ENCODE data around the gene ZNF189. TPM values are rescaled to one million over a fixed set of nuclear protein-coding genes. Genes with fewer than 3 reads are reported as not detected.
A peak's percentile ranks its signal among the peaks of the same experiment; 100 is the strongest.

ZNF189 gene
- total RNA-seq, result 11.7 and 12.7 TPM in 2 replicates

- Mint-ChIP-seq H3K4me1 (peaks cover 44% of the 10 kb centered on the region), H3K27ac (peak within 1 kb of the TSS; percentile 98), H3K27me3 (no peaks in the 10 kb centered on the region)
These were observed at the start of gene ZNF189, which contains the start of gene MRPL50 for GRCh38 chr9:101398068-101398929. ZNF189 (plus strand) TSS chr9:101398851; CDS start chr9:101399157, 306 bp downstream. MRPL50 (minus strand) TSS chr9:101398618; CDS start chr9:101398592, 26 bp downstream.

GRCh38 chr9:101350285-101350684, 48.4 kb upstream of the ZNF189 start:
- Mint-ChIP-seq H3K4me1 (no peaks in the 10 kb centered on the region), H3K4me3 (no peak overlapping the region), H3K36me3 (ENCODE audit: low read depth) (no peaks in the 10 kb centered on the region), H3K27ac (no peak overlapping the region), H3K27me3 (peaks cover 2% of the 10 kb centered on the region), H3K9me3 (no peaks in the 10 kb centered on the region)
- intact Hi-C loops (cut with micrococcal nuclease), result no loop called here
- no peak for DNase-seq

More at GRCh38 chr9:101398068-101398929, at the start of gene ZNF189, which contains the start of gene MRPL50:
- DNase-seq, result peak; percentile 98
- H3K9me3 Mint-ChIP-seq, result peaks cover 35% of the 10 kb centered on the region
- peak within 1 kb of the TSS; percentile 94 for H3K4me3 Mint-ChIP-seq
- intact Hi-C loops (cut with micrococcal nuclease), result loop anchor here (1.0 to 2.0 kb wide), 3 partner anchors 135 to 1299 kb away; partner anchors contain the start of genes ERP44, INVS, RNF20 and TEX10
- peaks cover 80% of the 10 kb centered on the region for H3K36me3 Mint-ChIP-seq (ENCODE audit: low read depth)

GRCh38 chr9:101352892-101353463, 45.7 kb upstream of the ZNF189 start:
- no peak for DNase-seq
- Mint-ChIP-seq H3K4me3 (no peak overlapping the region), H3K27ac (no peak overlapping the region), H3K27me3 (peaks cover 2% of the 10 kb centered on the region), H3K9me3 (no peaks in the 10 kb centered on the region), H3K4me1 (no peaks in the 10 kb centered on the region), H3K36me3 (ENCODE audit: low read depth) (no peaks in the 10 kb centered on the region)
- intact Hi-C loops (cut with micrococcal nuclease), result no loop called here

- Mint-ChIP-seq H3K36me3 (ENCODE audit: low read depth) (no peaks in the 10 kb centered on the region), H3K27ac (no peak overlapping the region), H3K4me3 (no peak overlapping the region), H3K4me1 (no peaks in the 10 kb centered on the region), H3K27me3 (peaks cover 2% of the 10 kb centered on the region), H3K9me3 (no peaks in the 10 kb centered on the region)
- intact Hi-C loops (cut with micrococcal nuclease), result no loop called here
- no peak for DNase-seq
These were observed 45.0 kb upstream of the ZNF189 start for GRCh38 chr9:101353683-101354082.

- intact Hi-C loops (cut with micrococcal nuclease), result no loop called here
- H3K36me3 Mint-ChIP-seq (ENCODE audit: low read depth), result no peaks in the 10 kb centered on the region
- H3K27me3 Mint-ChIP-seq, result no peaks in the 10 kb centered on the region
- H3K27ac Mint-ChIP-seq, result no peak overlapping the region
- H3K4me1 Mint-ChIP-seq, result no peaks in the 10 kb centered on the region
- no peak overlapping the region for H3K4me3 Mint-ChIP-seq
- no peaks in the 10 kb centered on the region for H3K9me3 Mint-ChIP-seq
- no peak for DNase-seq
These were observed 44.4 kb upstream of the ZNF189 start for GRCh38 chr9:101354143-101354764.

GRCh38 chr9:101354765-101355708, 43.6 kb upstream of the ZNF189 start:
- no peak overlapping the region for H3K27ac Mint-ChIP-seq

GRCh38 chr9:101356619-101357018, 42.0 kb upstream of the ZNF189 start:
- no peak overlapping the region for H3K4me3 Mint-ChIP-seq
- intact Hi-C loops (cut with micrococcal nuclease), result no loop called here
- DNase-seq, result no peak

More at GRCh38 chr9:101354765-101355708, 43.6 kb upstream of the ZNF189 start:
- no peaks in the 10 kb centered on the region for H3K4me1 Mint-ChIP-seq
- no peaks in the 10 kb centered on the region for H3K27me3 Mint-ChIP-seq
- no peak overlapping the region for H3K4me3 Mint-ChIP-seq
- H3K36me3 Mint-ChIP-seq (ENCODE audit: low read depth), result no peaks in the 10 kb centered on the region
- no peak for DNase-seq
- no peaks in the 10 kb centered on the region for H3K9me3 Mint-ChIP-seq
- intact Hi-C loops (cut with micrococcal nuclease), result no loop called here

GRCh38 chr9:101359679-101360078, 39.0 kb upstream of the ZNF189 start:
- no peaks in the 10 kb centered on the region for H3K36me3 Mint-ChIP-seq (ENCODE audit: low read depth)
- H3K27me3 Mint-ChIP-seq, result no peaks in the 10 kb centered on the region
- H3K9me3 Mint-ChIP-seq, result no peaks in the 10 kb centered on the region
- DNase-seq, result no peak
- H3K4me3 Mint-ChIP-seq, result no peak overlapping the region
- no peak overlapping the region for H3K27ac Mint-ChIP-seq
- intact Hi-C loops (cut with micrococcal nuclease), result no loop called here
- no peaks in the 10 kb centered on the region for H3K4me1 Mint-ChIP-seq

More at GRCh38 chr9:101356619-101357018, 42.0 kb upstream of the ZNF189 start:
- no peaks in the 10 kb centered on the region for H3K36me3 Mint-ChIP-seq (ENCODE audit: low read depth)
- no peaks in the 10 kb centered on the region for H3K9me3 Mint-ChIP-seq
- H3K4me1 Mint-ChIP-seq, result no peaks in the 10 kb centered on the region
- no peak overlapping the region for H3K27ac Mint-ChIP-seq
- H3K27me3 Mint-ChIP-seq, result no peaks in the 10 kb centered on the region

GRCh38 chr9:101360647-101361046, 38.0 kb upstream of the ZNF189 start:
- DNase-seq, result no peak
- intact Hi-C loops (cut with micrococcal nuclease), result no loop called here
- Mint-ChIP-seq H3K27ac (no peak overlapping the region), H3K4me1 (no peaks in the 10 kb centered on the region), H3K9me3 (no peaks in the 10 kb centered on the region), H3K27me3 (no peaks in the 10 kb centered on the region), H3K4me3 (no peak overlapping the region), H3K36me3 (ENCODE audit: low read depth) (no peaks in the 10 kb centered on the region)

GRCh38 chr9:101362450-101362849, 36.2 kb upstream of the ZNF189 start:
- no peak for DNase-seq
- no peaks in the 10 kb centered on the region for H3K9me3 Mint-ChIP-seq
- intact Hi-C loops (cut with micrococcal nuclease), result no loop called here

GRCh38 chr9:101365181-101365580, 33.5 kb upstream of the ZNF189 start:
- DNase-seq, result no peak
- no peak overlapping the region for H3K27ac Mint-ChIP-seq
- no peak overlapping the region for H3K4me3 Mint-ChIP-seq
- H3K27me3 Mint-ChIP-seq, result peaks cover 2% of the 10 kb centered on the region
- H3K36me3 Mint-ChIP-seq (ENCODE audit: low read depth), result no peaks in the 10 kb centered on the region
- H3K4me1 Mint-ChIP-seq, result no peaks in the 10 kb centered on the region
- intact Hi-C loops (cut with micrococcal nuclease), result no loop called here
- no peaks in the 10 kb centered on the region for H3K9me3 Mint-ChIP-seq

More at GRCh38 chr9:101362450-101362849, 36.2 kb upstream of the ZNF189 start:
- Mint-ChIP-seq H3K4me3 (no peak overlapping the region), H3K27me3 (no peaks in the 10 kb centered on the region), H3K4me1 (no peaks in the 10 kb centered on the region), H3K27ac (no peak overlapping the region), H3K36me3 (ENCODE audit: low read depth) (no peaks in the 10 kb centered on the region)

- no peak overlapping the region for H3K27ac Mint-ChIP-seq
- no peak overlapping the region for H3K4me3 Mint-ChIP-seq
- H3K4me1 Mint-ChIP-seq, result no peaks in the 10 kb centered on the region
- H3K36me3 Mint-ChIP-seq (ENCODE audit: low read depth), result no peaks in the 10 kb centered on the region
- H3K9me3 Mint-ChIP-seq, result peaks cover under 1% of the 10 kb centered on the region
- peaks cover 2% of the 10 kb centered on the region for H3K27me3 Mint-ChIP-seq
- intact Hi-C loops (cut with micrococcal nuclease), result no loop called here
- DNase-seq, result no peak
These were observed 32.5 kb upstream of the ZNF189 start for GRCh38 chr9:101366038-101366756.

Measured in activated CD4-positive, alpha-beta T cell treated with anti-CD3 and anti-CD28 coated beads, Interleukin-2, amount 10 ng/mL, durations not matched to agents 24 days and 14 days (primary cell).